HG02678 (cell line): ENCODE measurements around the gene PRSS38.

Experiments
- ATAC-seq: cut with Tn5 transposase; IDR thresholded peaks from one replicate; pipeline ENCODE4 v1.9.1; 2021; ENCODE audit warnings: mild to moderate bottlenecking, moderate library complexity; ENCODE audit not compliant: unreplicated experiment

The PRSS38 gene

DNA sequence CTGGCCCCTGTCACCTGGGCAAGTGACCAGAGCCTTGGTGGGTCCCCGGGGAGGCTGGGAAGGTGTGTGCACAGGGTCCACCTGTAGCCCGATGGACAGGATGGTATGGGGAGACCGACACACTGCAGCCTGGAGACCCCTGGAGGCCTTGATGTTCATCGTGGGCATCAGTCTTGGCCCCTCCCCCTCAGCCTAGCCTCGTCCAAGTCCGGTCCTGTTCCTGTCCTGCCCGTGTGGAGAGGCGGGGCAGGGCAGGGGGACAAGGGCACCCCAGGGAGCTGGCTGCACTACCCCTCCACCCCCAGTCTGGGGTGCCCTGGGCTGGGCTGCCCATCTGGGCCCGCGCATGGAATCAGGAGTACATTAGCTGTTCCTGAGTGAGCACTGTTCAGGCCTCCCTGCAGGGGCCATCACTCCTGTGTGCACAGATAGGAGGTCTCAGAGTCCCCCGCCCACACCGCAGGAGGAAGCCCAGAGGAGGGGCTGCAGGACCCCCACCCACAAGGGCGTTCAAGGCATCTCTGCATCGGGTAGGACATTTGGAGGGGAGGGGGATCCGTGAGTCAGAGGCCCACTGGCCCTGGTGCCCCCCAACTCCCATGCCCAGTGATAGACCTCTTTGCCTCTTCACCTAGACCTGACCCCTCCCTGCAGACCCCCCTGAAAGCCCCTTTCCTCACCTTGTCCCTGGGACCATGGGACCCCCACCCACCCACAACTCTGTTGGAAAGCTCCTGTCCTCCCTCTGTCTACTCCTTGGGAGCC, 69.1 kb downstream of the PRSS38 start:
- no peak for ATAC-seq

DNA sequence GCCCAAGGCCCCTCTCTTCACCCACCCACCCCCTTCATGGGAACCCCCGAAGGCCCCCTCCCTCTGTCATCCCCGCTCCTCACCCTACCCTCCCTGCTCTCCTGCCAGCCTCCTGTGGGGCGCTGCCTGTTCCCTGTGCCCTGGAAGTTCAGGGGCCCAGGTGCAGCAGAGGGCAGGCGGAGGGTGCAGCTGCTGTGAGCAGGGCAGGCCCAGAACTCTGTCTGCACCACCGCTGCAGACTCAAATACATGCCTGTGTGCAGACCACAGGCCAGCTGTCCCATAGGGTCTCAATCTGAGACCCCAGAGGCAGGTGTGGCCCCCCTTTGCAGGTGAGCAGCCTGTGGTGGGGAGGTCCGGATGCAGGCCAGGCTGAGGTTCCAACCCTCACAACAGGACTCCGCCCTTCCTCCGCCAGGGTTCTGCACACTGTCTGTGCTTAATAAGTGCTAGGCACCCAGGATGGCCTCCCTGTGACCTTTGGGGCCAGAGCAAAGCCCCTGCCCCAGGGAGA, 69.7 kb downstream of the PRSS38 start:
- no peak for ATAC-seq

DNA sequence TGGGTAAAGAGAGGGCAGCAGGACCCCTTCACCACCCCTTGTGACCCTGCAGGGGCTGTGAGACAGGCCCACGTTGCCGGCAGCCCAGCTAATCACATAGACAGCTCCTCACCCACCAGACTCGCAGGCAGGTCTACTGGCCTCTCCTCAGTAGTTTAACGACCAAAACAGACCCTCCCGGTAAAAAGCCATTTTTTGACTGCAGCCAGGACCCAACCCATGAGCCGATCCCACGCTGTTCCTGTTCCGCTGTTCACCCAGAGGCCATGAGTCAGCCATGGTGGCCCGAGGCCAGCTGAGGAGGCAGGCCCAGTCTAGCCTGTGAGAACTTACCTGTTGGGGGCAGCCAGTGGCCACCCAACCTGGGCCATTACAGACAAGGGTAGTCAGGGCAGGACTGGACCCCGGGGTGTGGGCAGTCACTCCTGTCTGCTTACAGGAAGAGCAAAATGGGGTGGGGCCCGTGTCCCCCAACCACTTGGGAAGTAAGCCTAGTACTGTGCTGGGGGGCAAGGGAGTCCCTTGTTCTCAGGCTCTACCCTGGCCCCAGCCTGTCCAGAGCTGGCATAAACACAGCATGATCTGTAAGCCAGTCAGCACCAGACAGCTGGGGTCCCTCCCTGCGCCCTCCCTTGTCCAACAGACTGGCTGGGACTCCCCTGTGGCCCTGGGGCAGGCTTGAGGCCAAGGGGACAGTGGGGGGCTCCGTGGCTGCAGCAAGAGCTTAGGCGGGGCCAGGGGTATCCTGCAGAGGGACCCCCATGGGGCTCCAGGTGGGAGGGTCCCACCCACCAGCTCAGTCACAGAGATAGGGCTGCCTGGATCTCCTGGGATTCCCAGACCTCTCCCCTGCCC, 70.4 kb downstream of the PRSS38 start:
- ATAC-seq: no peak

DNA sequence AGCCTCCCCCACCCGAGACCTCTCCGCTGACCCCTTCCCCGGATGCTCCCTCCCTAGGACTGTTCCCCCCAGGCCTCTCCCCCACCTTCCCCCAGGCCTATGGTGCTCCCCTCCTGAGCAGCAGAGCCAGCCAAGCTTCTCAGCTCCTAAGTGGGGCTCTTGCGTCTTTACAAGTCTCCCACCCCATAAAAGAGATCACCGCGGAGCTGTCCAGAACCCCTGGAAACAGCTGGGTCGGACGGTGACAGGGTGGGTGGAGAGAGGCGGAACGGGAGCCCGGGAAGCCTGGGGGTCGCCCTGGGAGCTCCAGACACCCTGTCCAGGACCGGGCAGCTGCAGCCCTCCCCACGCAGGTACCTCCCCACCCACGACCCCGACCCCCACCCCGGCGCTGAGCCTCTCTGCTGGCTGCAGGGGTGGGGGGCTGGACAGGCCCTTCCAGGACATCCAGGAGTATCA, 71.1 kb downstream of the PRSS38 start:
- no peak for ATAC-seq

DNA sequence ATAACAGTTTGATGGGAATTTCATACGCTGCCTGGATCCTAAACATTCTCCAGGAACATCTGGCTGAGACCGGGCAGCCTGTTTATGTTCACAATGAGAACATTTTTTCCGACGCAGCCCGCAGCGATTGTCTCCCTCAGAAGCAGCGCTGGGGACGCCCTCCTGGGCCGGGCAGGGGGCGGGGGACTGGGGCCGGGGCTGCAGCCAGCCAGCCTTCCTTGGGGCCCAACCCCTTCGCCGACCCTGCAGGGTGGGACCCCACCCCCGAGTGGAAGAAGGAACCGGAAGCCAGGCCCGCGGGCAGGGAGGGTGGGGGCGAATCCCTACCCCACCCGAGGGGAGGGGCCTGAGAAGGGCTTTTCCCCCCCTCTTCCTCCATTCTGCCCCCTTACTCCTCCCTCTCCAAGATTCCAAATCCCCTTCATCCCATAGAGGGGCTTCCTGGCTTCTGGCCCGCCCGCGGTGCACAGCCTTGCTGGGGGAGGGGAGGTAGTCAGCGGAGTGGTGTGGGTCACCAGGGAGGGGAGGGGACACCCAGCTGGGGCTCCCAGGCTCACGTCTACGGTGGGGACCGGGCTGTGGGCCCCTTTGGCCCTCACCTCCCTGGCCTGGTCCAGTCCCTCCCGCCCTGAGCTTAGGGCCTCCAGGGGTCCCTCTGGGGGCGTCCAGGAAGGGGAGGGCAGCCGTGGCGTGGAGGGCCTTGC, 71.7 kb downstream of the PRSS38 start:
- no peak for ATAC-seq

DNA sequence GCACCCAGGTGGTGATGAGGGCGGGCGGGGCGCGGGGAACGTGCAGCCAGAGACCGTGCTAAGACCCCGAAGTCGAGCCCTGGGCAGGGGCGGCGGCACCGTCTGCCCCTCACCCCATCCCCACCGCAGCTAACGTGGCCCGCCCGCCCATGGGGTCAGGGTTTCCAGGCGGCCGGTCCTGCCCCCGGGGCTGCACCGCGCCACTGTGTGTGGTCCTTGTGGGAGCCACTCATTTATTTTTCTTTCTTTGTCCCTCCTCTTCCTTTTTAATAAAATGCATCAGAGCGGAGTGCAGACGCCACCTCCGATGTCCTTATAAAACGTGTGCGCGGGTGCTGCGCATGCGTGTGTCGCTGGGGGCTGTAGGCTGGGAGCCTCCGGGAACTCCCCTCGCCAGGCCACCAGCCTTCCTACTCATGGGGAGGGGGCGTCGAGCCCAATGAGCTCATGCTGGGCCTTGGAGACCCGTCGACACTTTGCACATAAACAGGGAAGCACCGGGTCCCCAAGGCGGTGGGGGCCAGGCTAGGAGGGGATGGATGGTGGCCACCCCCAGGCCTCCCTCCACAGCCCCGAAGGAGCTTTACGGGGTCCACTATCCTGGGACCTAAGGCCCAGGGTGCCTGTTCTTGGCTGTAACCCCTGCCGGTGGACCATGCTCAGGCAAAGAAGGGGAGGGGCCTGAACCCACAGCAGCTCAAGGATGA, 72.4 kb downstream of the PRSS38 start:
- ATAC-seq: no peak

DNA sequence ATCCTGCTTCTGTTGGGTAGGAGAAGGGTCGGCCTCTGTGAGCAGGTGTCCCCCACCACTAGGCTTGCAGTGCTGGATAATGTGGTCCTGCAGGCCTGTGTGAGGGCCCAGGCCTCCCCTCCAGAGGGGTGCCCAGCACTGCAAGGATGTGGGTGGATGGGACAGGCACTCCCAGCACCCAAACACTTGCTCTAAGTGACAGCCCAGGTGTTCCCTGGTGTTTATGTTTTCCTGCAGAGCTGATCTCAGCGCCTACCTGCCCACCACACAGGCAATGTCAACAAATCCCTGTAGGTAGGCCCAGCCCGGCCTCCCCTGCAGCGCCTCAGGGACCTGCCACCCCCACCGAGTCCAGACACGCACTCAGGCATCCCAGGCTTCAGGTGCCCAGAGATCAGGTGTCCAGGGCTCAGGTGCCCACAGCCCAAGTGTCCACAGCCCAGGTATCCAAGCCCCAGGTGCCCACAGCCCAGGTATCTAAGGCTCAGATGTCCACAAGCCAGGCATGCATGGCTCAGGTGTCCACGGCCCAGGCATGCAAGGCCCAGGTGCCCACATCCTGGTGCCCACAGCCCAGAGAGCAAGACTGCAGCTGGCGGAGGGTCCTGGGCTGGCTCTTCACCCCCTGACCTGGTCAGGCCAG, 73.0 kb downstream of the PRSS38 start:
- ATAC-seq: no peak

DNA sequence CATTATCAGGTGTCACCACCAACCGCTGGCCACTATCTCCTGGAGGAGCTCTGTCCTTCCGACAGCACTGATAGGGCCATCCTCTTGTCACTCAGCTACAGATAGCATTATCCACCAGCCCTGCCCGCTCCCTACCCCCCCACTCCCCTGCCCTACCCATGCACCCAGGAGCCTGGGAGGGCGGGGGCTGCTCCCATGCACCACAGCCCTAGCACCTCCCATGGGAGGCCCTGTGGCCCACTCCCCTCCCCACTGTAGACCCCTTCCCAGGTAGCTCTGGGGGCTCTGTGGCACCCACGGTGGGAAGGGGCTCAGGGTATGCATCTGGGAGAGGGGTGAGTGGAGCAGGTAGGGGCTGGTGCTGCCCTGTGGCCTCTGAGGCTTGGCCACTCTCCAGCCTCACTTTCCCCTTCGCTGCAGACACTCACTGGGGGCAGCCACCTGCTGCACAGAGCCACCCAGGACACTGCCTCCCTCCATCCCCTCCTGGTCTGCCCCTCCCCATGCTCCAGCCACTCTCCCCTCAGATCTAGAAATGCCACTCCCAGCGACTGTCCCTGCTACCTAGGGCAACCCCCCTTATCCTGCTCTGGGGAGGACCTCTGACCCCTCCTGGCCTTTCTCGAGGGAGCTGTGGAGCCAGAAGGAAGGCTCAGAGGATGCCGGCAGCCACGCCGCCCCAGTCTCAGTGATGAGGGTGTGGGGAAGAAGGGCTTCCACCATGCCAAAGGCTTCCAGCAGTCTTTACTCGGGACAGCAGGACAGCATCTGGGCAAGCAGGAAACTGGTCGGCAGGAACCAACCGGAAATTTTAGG, 73.8 kb downstream of the PRSS38 start:
- ATAC-seq: no peak

DNA sequence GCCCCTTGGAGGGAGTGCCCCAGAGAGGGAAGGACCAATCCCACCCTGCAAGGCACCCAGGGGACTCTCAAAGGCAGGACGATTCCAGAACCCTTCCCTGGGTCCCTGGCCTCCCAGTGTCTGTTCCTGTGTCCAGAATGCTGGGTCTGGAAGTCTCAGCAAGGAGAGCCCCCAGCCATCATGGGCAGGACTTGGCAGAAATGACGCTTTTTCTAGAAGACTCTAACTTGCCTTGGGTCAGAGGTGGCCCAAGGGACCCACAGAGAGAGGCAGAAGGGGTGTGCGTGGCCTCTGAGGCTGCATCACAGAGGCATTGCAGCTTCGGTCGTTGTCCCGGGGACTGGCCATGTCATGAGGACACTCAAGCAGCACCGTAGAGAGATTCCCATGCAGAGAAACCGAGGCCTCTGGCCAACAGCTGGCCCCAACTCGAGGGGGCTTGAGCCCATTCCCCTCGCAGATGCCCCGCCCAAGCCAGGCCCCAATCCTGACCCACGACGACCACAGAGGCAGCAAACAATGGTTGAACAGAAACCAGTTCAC, 74.5 kb downstream of the PRSS38 start:
- ATAC-seq: no peak

DNA sequence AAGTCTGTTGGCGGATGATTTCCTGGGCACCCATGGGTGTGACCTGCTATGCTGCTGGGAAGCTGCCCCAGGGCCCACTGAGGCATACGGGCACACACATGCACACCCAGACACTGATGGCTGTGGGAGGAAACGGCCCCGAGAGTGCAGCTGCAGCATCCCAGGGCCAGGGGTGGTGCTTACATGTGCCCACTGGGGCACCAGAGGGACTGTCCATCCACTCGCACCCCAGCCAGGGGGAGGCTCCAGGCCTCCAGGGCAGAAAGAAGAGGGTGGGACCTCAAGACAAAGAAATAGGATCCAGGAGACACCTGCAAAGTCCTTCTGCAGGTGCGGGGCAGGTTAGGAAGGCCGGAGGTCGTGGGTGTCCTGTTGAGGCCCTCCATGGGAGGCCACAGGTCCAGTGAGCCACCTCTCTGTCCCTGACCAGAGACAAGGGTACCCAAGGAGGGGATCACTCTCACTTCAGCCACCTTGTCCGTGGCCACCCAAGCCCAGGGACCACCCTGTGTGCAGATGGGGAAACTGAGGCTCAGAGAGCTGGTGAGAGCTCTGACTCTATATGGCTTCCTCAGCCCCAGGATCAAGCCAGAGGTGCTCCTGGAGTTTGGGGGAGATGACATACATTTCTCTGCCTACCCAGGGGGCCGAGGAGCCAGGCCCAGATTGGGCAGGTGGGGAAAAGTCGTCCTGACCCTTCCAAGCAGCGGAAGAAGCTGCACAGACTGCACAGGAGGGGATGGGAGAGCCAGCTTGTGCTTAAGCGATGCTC, 75.2 kb downstream of the PRSS38 start:
- ATAC-seq: no peak

DNA sequence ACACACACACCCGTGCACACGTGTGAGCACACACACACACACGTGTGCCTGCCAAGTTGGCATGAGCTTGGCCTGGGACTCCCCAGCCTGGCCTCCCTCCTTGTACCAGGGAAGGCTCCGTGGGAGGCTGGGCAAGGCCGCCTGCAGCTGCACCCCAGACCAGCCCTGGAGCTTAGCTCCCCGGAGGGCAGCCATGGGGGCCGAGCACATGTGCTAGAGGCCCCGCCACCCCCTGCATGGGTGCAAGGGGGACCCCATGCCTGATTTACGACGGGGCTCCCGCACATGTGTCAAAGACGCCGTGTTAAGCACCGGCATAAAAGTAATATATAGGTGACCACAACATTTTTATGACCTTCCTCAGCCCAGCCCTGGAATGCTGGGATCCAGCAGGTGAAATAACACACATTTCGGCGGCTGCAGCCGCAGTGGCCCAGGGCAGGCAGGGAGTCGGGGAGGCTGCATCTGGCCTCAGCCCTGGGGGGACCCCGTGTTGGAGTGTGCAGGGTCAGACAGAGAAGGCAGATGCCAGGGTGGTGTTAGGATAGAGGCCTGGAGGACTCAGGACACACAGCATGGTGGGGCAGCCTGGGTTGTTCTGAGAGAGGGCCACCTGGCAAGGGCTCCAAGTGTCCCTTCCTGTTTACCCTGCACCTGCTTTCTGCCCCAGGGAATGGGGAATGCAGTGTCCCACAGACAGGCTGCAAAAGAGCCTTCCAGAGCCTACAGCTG, 75.9 kb downstream of the PRSS38 start:
- ATAC-seq: no peak

DNA sequence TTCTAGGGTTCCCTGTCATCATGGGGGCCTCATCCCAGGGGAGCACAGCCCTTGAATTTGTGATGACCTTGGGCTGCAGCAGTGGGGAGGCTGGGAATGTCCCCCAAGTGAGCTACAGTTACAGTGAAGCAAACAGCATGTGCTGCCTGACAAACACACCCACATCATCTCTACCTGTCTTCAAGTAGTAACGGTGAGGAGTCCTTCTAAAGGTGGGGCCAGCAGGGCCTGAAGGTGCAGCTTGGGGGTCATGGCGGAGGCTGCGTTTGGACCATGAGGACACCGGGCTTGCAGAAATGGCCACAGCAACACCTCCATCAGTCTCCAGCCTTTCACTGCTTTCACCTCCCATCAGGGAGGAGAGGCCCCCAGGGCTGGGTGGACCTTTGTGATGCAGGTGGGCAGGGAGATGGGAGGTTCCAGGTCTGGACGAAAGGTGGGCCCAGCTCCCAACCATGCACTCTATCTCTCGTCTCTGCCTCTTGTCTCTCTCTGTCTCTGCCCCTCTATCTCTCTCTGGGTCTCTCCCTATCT, 76.5 kb downstream of the PRSS38 start:
- no peak for ATAC-seq

DNA sequence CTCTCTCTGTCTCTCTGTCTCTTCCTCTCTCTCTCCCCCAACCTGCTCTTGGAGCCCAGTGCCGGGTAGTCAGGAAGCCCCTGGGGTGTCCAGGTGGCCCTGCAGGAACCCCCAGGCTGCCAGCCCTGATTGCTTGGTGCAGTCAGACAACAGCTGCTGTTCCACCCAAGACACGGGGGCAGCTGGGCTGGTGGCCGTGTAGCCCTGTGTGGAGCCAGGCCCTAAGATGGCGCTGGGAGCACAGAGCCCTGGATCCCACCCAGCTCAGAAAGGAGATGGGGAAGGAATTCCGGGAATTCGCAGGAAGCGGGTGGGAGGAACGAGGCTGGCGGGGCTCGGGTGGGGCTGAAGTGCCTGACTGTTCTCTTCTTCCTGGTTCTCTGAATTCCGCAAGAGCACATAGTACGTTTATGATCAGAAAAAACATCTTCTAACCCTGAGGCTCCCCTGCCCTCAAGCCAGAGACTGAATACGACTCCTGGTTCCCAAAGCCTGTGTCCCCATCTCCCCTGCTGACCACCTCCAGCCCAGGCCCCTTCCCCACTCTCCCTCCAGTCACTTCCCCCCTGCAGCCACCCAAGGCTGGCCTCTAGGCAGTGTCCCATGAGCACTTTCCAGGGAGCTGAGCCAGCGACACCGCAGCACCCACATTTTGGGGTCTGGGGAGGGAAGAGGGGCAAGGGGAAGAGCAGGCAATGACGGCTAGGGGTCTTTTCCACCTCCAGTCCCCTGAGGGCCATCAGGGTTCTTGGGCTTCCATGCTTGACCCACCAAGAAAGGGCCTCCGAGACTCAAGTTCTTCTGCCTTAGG, 77.2 kb downstream of the PRSS38 start:
- no peak for ATAC-seq

DNA sequence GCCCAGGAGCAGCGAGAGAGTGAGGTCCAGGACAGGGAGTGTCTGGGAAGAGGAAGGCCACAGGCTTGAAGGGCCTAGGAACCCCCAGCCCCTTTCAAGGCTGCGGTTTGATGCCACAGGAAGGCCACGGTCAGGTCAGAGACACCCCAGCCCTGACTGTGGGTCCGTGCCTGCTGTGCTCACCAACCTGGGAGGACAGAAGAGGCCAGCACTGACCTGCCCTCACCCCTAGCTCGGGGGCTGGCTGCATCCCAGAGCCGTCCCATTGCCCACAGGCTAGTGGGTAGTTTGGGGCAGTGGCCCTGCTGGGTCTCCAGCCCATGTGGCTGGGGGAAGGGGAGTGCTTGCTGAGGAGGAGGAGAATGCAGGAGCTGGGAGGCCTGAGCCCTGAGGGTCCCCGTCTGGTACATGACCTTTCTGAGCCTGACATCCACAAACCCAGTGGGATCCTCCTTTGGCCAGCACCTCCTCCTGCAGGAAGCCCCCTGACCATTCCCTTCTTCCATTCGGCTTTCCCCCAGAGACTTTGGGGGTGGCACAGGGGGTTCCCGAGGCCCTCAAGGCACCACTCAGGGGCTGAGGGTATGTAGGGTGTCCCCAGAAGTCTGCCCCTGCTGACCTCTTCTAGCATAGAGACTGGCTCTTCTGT, 77.9 kb downstream of the PRSS38 start:
- ATAC-seq: no peak

DNA sequence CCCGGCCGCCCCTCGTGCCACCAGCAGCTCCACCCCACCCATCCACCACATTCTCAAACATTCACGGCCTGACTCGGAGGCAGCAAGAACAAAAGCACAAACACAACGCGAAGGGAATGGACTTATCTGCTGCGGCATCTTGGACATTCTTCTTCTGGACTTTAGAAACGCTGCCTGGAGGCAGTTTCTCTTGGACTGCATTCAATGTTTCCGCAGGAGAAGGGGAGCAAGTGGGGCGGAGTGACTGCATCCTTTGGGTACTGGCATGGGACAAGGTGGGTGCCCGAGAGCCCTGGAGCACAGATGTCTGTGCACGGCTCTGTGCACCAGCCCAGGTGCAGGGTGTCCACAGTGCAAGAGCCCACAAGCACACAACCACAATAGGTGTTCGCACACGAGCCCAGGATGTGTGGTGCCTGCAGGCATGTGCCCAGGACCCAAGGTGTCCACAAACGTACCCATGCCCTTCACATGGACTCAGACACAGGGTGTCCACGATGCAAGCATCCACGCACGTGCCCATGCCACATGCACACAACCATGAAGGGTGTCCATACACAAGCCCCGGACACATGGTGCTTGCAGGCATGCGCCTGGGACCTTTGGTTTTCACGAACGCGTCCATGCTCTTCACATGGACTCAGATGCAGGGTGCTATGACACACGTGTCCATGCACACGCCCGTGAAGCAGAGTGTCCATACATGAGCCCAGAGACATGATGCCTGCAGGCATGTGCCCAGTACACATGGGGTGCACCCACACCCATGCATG, 78.7 kb downstream of the PRSS38 start:
- no peak for ATAC-seq
